K562 (cell line): ENCODE measurements around the gene DENND1A. TPM values are rescaled to one million over a fixed set of nuclear protein-coding genes. Genes with fewer than 3 reads are reported as not detected.

ENCODE experiments used
- ATAC-seq: fragments of 200-7000 bp; cut with Tn5 transposase; 3 replicates; pipeline ENCODE4 v1.9.1; 2020; ENCODE audit warnings: moderate library complexity
- BruUV-seq: library from RNA; stranded (reverse); fragments of 400-500 nt; replicated peaks from 2 replicates; lab custom pipeline; 2021; lab: Mats Ljungman, UMichigan
- CTCF ChIA-PET: fragments of 300-600 bp; formaldehyde crosslinking; extraction: SDS; loops from one replicate; lab custom pipeline; 2021; ENCODE audit warnings: low intra/inter-chr PET ratio; lab: Yijun Ruan, JAX
- POLR2A ChIA-PET: fragments of 300-600, 350-650 bp; sonication (Branson Sonifier 250); formaldehyde crosslinking; extraction: SDS; loops from one replicate; lab custom pipeline; 2021; ENCODE audit warnings: antibody characterized with exemption, inconsistent platforms; lab: Yijun Ruan, JAX
- DNase-seq, 4 experiments: peaks; one replicate each; pipeline versions ENCODE4 v3.0.0 to v3.0.0-alpha.2; 2011 to 2018; ENCODE audit warnings: low spot score in 3 of 4, mixed read lengths in 3 of 4; ENCODE audit errors: extremely low read depth in 1 of 4
- FAIRE-seq: peaks from 2 replicates; lab custom pipeline; 2011; peaks lifted over from hg19 to GRCh38; lab: Jason Lieb, UNC
- H2AFZ ChIP-seq: 2 replicates; pipeline ENCODE4 v1.6.0; 2011; ENCODE audit warnings: low read depth, low read length, control low read depth, inconsistent platforms
- H3K27ac ChIP-seq: fragments of 200-600 bp; 3 replicates; pipeline ENCODE4 v1.8.0; 2011; ENCODE audit warnings: low read depth, mild to moderate bottlenecking, control low read depth, inconsistent platforms, low read length, moderate library complexity, mixed read lengths; ENCODE audit errors: extremely low read depth
- H3K27me3 ChIP-seq, 2 experiments: fragments of 300-600 bp in 1 of 2; 2 replicates in 1 of 2; 3 replicates in 1 of 2; pipeline versions ENCODE4 v1.6.0 to v1.8.0; 2011; ENCODE audit warnings: inconsistent platforms in 2 of 2, low read length in 2 of 2, mild to moderate bottlenecking in 1 of 2, mixed read lengths in 1 of 2, moderate library complexity in 1 of 2; ENCODE audit not compliant: control insufficient read depth in 2 of 2, insufficient read depth in 2 of 2
- H3K36me3 ChIP-seq: fragments of 300-600 bp; 3 replicates; pipeline ENCODE4 v1.8.0; 2011; ENCODE audit warnings: mild to moderate bottlenecking, low read length, inconsistent platforms; ENCODE audit not compliant: control insufficient read depth, insufficient read depth
- H3K4me1 ChIP-seq, 2 experiments: fragments of 200-600 bp in 1 of 2; replicated peaks in 1 of 2; 2 replicates in 1 of 2; 3 replicates in 1 of 2; pipeline versions ENCODE4 v1.5.1 to v1.8.0; 2011; ENCODE audit warnings: inconsistent platforms in 2 of 2, low read length in 2 of 2, mild to moderate bottlenecking in 1 of 2, mixed read lengths in 1 of 2, moderate library complexity in 1 of 2; ENCODE audit not compliant: control insufficient read depth in 2 of 2, insufficient read depth in 2 of 2
- H3K4me2 ChIP-seq: 2 replicates; pipeline ENCODE4 v1.6.1; 2011; ENCODE audit warnings: low read length, control low read depth, inconsistent platforms, mixed read lengths; ENCODE audit not compliant: insufficient read depth
- H3K4me3 ChIP-seq: fragments of 200-600 bp; sonication (generic), shearing (Covaris generic); 2 replicates; pipeline ENCODE4 v1.5.1; 2016; ENCODE audit warnings: control low read depth, inconsistent platforms
- H3K79me2 ChIP-seq: fragments of 200-600 bp; 3 replicates; pipeline ENCODE4 v1.8.0; 2011; ENCODE audit warnings: low read length, inconsistent platforms; ENCODE audit not compliant: control insufficient read depth, insufficient read depth
- H3K9ac ChIP-seq, 2 experiments: 2 replicates each; pipeline versions ENCODE4 v1.6.0 to v1.6.1; 2011; ENCODE audit warnings: low read depth in 2 of 2, low read length in 2 of 2, control low read depth in 1 of 2, inconsistent platforms in 1 of 2, mild to moderate bottlenecking in 1 of 2, mixed read lengths in 1 of 2; ENCODE audit not compliant: insufficient read depth in 1 of 2
- H3K9me1 ChIP-seq: one replicate; pipeline ENCODE4 v1.6.0; 2011; ENCODE audit warnings: inconsistent platforms, mild to moderate bottlenecking, low read length, moderate library complexity; ENCODE audit not compliant: control insufficient read depth, insufficient read depth
- H3K9me3 ChIP-seq: replicated peaks from 2 replicates; pipeline ENCODE4 v1.5.1; 2011; ENCODE audit warnings: low read depth, low read length, inconsistent platforms; ENCODE audit not compliant: control insufficient read depth, insufficient read depth
- H4K20me1 ChIP-seq: replicated peaks from 2 replicates; pipeline ENCODE4 v1.6.1; 2011; ENCODE audit warnings: low read length, inconsistent platforms, mixed read lengths; ENCODE audit not compliant: control insufficient read depth, insufficient read depth
- BACH1 ChIP-seq: fragments of 200-800 bp; sonication (Bioruptor generic); IDR thresholded peaks from 2 replicates; pipeline ENCODE4 v1.6.1; 2016; ENCODE audit warnings: missing genetic modification characterization, missing compliant biosample characterization
- ILF3 ChIP-seq: fragments of 450-650 bp; IDR thresholded peaks from 2 replicates; pipeline ENCODE4 v1.6.1; 2018; ENCODE audit warnings: antibody characterized with exemption, mild to moderate bottlenecking, moderate library complexity, borderline replicate concordance
- ZBTB34 ChIP-seq: fragments of 250-450 bp; sonication (Bioruptor Pico); IDR thresholded peaks from 2 replicates; pipeline ENCODE4 v1.8.0; 2021; ENCODE audit warnings: mild to moderate bottlenecking, moderate library complexity
- ZNF24 ChIP-seq: fragments of 450-650 bp; IDR thresholded peaks from 2 replicates; pipeline ENCODE4 v1.6.1; 2016
- WGBS: fragments of 100-300 bp; shearing (Covaris generic); methylation state at CpG from one replicate; pipeline ENCODE4 v1.1.6; 2016; ENCODE audit warnings: low coverage, mixed read lengths; ENCODE audit not compliant: insufficient coverage; ENCODE audit errors: missing lambda C conversion rate; 5-methylcytosine and 5-hydroxymethylcytosine counted together
- in situ Hi-C: fragments of 300-500 bp; cut with MboI; formaldehyde crosslinking; loops from 4 replicates; pipeline ENCODE4 v1.15.0; 2018; ENCODE audit warnings: inconsistent platforms, mixed read lengths
- intact Hi-C: fragments of 100-400 bp; cut with micrococcal nuclease; formaldehyde crosslinking; loops from 2 replicates; pipeline ENCODE4 v1.14.2; 2022
- polyA plus RNA-seq, 8 experiments: library from polyadenylated mRNA; depleted of rRNA in 4 of 8; stranded (reverse) in 5 of 8; unstranded in 3 of 8; fragments of >200 nt; fragmentation: Nextera tagmentation in 2 of 8; fragmentation: Illumina TruSeq in 1 of 8; extraction: Ambion mirVana in 2 of 8; extraction: Trizol in 1 of 8; gene quantifications; 2 replicates each; pipeline versions ENCODE4 v1.2.1 to v1.2.3, GENCODE V29; 2011 to 2014; ENCODE audit warnings: inconsistent platforms in 1 of 8, missing spikeins in 1 of 8
- total RNA-seq, 7 experiments: library from RNA; depleted of rRNA in 6 of 7; stranded (reverse); fragments of >200 nt in 6 of 7; fragmentation: Illumina TruSeq in 2 of 7; extraction: Trizol in 2 of 7; gene quantifications; 2 replicates each; pipeline versions ENCODE4 v1.2.1 to v1.2.3, GENCODE V29; 2011 to 2021; ENCODE audit warnings: low replicate concordance in 1 of 7

The DENND1A gene
- total and polyA plus RNA-seq, 9 of the 15 experiments (the other 6 are each of a cell fraction or from before 2014, with no cell fraction given): 7.6 to 29.5 (median 15.7) TPM

DNA sequence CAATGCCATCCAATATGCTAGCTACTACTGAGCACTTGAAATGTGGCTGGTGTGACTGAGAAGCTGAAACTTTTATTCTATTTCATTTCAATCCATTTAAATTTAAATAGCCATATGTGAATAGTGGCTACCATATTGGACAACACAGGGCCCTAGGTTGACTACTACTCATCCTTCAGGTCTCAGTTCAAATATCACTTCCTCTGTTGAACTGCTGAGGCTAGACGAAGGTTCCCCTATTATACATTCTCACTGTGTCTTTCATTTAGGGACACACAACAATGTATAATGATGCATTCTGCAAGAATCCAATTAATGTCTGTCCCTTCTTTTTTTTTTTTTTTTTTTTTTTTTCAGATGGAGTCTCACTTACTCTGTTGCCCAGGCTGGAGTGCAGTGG lies 365.3 kb downstream of the DENND1A start:
- WGBS: 100% methylated on average over 1 of the region's 1 CpG
- no peak for ATAC-seq

More for the DNA sequence above, 365.3 kb downstream of the DENND1A start:
- Histone ChIP-seq H4K20me1 (no peaks in the 10 kb centered on the region), H3K4me3 (no peak overlapping the region), H3K9me3 (no peaks in the 10 kb centered on the region), H3K4me2 (no peak overlapping the region), H3K27me3 (no peaks in the 10 kb centered on the region), H3K9me1 (no peaks in the 10 kb centered on the region), H3K4me1 (no peaks in the 10 kb centered on the region), H3K36me3 (no peaks in the 10 kb centered on the region; the same call in 2 of the 3 replicates), H3K27ac (no peak overlapping the region), H2AFZ (no peak overlapping the region), H3K79me2 (no peaks in the 10 kb centered on the region), H3K9ac (no peak overlapping the region)
- intact Hi-C loops (loop anchor here (10.0 kb wide), 1 partner anchor 60 kb away; no protein-coding TSS in a partner anchor), in situ Hi-C loops (no loop called here)
- no TSS peak for BruUV-seq
- DNase-seq: no peak
- FAIRE-seq: no peak
- TF ChIP-seq ZNF24 (no peak), BACH1 (tag) (no peak), ILF3 (no peak), ZBTB34 (CRISPR knock-in tag) (no peak)
- POLR2A ChIA-PET: no interaction called here
- CTCF ChIA-PET: no interaction called here
